Esophagus muscularis mucosa (tissue), 4 donors: Measurements from ENCODE around the gene KRT8. TPM values are rescaled to one million over a fixed set of nuclear protein-coding genes. Genes with fewer than 3 reads are reported as not detected.

Source experiments
- DNase-seq: peaks from one replicate; pipeline ENCODE4 v3.0.0-alpha.2; 2017; ENCODE audit errors: extremely low spot score
- H3K27ac ChIP-seq, 4 donors: fragments of 200-600 bp; sonication (generic); replicated peaks in 1 of 4; 1 replicate in 3 of 4; 2 replicates in 1 of 4; pipeline ENCODE4 v1.5.1; 2016 to 2019; ENCODE audit warnings: mild to moderate bottlenecking in 1 of 4
- H3K27me3 ChIP-seq, 4 donors: fragments of 200-600 bp; sonication (generic); one replicate each; pipeline versions ENCODE4 v1.5.1 to v1.6.0; 2016 to 2019
- H3K36me3 ChIP-seq, 4 donors: fragments of 200-600 bp; sonication (generic); one replicate each; pipeline ENCODE4 v1.5.1; 2016 to 2019
- H3K4me1 ChIP-seq, 4 donors: fragments of 200-600 bp; sonication (generic); one replicate each; pipeline ENCODE4 v1.5.1; 2016 to 2019
- H3K4me3 ChIP-seq, 4 donors: fragments of 200-600 bp; sonication (generic); 1 replicate in 2 of 4; 2 replicates in 2 of 4; pipeline ENCODE4 v1.5.1; 2016 to 2019; ENCODE audit warnings: mild to moderate bottlenecking in 4 of 4, moderate library complexity in 1 of 4
- H3K9me3 ChIP-seq, 4 donors: fragments of 200-600 bp; sonication (generic); 1 replicate in 3 of 4; 2 replicates in 1 of 4; pipeline ENCODE4 v1.5.1; 2016 to 2019
- CTCF ChIP-seq, 3 experiments: fragments of 200-600 bp in 2 of 3; fragments of 450-650 bp in 1 of 3; sonication (generic) in 2 of 3; IDR thresholded peaks; one replicate each; pipeline ENCODE4 v1.5.1; 2017 to 2019; ENCODE audit warnings: antibody characterized with exemption in 3 of 3, mild to moderate bottlenecking in 2 of 3, moderate library complexity in 1 of 3
- EP300 ChIP-seq: sonication (generic); formaldehyde crosslinking; IDR thresholded peaks from one replicate; pipeline ENCODE4 v1.6.1; 2017; ENCODE audit warnings: antibody characterized with exemption
- POLR2A ChIP-seq: fragments of 450-650 bp; IDR thresholded peaks from one replicate; pipeline ENCODE4 v1.6.1; 2017; ENCODE audit warnings: antibody characterized with exemption, moderate library complexity, mild to moderate bottlenecking, low read depth
- POLR2AphosphoS5 ChIP-seq, 2 donors: sonication (generic); formaldehyde crosslinking; IDR thresholded peaks; one replicate each; pipeline ENCODE4 v1.6.1; 2017; ENCODE audit warnings: antibody characterized with exemption in 2 of 2
- WGBS: methylation state at CpG from one replicate; pipeline ENCODE4 v1.1.5; 2018; 5-methylcytosine and 5-hydroxymethylcytosine counted together
- intact Hi-C: fragments of 100-400 bp; cut with DNase I; formaldehyde crosslinking; loops from one replicate; pipeline ENCODE4 v1.15.1; 2023
- total RNA-seq, 4 donors: library from RNA; depleted of rRNA; stranded (reverse); fragments of >200 nt; gene quantifications; one replicate each; pipeline versions ENCODE4 v1.1.0 to v1.2.1, GENCODE V29; 2016

Gene KRT8
- total RNA-seq, 4 donors from 2014 or later, result 136 to 508 (median 387) TPM

DNA sequence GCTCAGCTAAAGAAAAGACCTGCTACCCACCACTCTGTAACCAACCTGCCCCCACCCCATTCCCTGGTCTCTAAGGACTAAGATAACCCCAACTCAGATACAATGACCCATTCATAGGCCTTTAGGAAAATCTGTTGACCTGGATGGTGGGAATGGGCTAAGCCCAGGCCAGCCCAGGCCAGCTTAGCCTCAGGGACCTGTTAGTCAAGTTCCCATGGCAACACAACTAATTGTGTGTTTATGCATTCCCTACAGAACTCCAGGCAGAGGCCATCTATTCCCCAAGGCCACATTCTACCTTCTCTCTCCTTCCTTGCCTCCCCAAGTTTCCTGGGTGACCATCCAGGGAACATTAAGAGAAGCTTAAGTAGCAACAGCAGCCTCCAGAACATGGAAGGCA is 16.1 kb upstream of the KRT8 start:
- no peak overlapping the region for H3K4me3 ChIP-seq
- H3K9me3 ChIP-seq, result no peaks in the 10 kb centered on the region
- H3K27ac ChIP-seq, result no peak overlapping the region
- intact Hi-C loops, result no loop called here
- peaks cover 0 to 13% (median 11%) of the 10 kb centered on the region in 4 donors for H3K4me1 ChIP-seq
- DNase-seq, result no peak
- H3K36me3 ChIP-seq, result no peaks in the 10 kb centered on the region
- no peak for TF ChIP-seq POLR2AphosphoS5 (IDR thresholded peaks at IDR 0.05)
- no peak for TF ChIP-seq CTCF (IDR thresholded peaks at IDR 0.05)
- no peaks in the 10 kb centered on the region for H3K27me3 ChIP-seq

GRCh38 chr12:52918784-52919183 is 13.9 kb upstream of the KRT8 start:
- Histone ChIP-seq H3K9me3 (no peaks in the 10 kb centered on the region), H3K36me3 (no peaks in the 10 kb centered on the region), H3K27me3 (peaks cover 0 to 5% (median 0%) of the 10 kb centered on the region in 4 donors), H3K4me3 (no peak overlapping the region), H3K4me1 (no peaks in the 10 kb centered on the region), H3K27ac (no peak overlapping the region)
- 93% methylated on average over 2 of the region's 2 CpGs for WGBS
- intact Hi-C loops, result no loop called here
- TF ChIP-seq EP300 (no peak), POLR2A (no peak), CTCF (IDR thresholded peaks at IDR 0.05) (no peak), POLR2AphosphoS5 (IDR thresholded peaks at IDR 0.05) (no peak)
- no peak for DNase-seq

DNA sequence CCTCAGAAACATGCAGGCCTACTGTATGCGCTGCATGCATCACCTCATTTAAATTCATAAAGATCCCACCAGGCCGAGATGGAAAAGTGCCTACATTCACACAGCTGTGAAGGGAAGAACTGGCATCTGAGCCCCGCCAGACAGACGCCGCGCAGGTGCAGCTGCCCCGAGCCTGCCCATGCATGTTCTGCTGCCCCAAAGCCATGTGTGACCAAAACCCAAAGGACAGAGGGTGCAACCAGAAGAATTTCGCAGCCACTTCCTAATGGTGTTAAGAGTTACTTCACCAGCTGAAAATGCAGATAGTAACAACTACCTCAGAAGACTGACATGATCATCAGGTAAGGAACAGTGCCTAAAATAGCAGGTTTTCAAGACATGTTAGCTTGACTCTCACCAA is 13.5 kb upstream of the KRT8 start:
- Histone ChIP-seq H3K27me3 (peaks cover 0 to 5% (median 0%) of the 10 kb centered on the region in 4 donors), H3K27ac (no peak overlapping the region), H3K36me3 (no peaks in the 10 kb centered on the region), H3K9me3 (no peaks in the 10 kb centered on the region), H3K4me3 (no peak overlapping the region), H3K4me1 (no peaks in the 10 kb centered on the region)
- intact Hi-C loops, result no loop called here
- TF ChIP-seq POLR2AphosphoS5 (IDR thresholded peaks at IDR 0.05) (no peak), CTCF (IDR thresholded peaks at IDR 0.05) (no peak), EP300 (no peak)
- DNase-seq, result no peak
- WGBS, result 96% methylated on average over 8 of the region's 8 CpGs

DNA sequence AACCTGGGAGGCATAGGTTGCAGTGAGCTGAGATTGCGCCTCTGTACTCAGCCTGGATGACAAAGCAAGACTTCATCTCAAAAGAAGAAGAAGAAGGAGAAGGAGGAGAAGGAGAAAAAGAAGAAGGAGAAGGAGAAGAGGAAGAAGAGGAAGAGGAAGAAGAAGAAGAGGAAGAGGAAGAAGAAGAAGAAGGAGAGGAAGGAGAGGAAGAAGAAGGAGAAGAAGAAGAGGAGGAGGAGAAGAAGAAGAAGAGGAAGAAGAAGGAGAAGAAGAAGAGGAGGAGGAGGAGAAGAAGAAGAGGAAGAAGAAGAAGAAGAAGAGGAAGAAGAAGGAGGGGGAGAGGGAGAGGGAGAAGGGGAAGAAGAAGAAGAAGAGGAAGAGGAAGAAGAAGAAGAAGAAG is 12.9 kb upstream of the KRT8 start:
- Histone ChIP-seq H3K4me1 (no peaks in the 10 kb centered on the region), H3K9me3 (no peaks in the 10 kb centered on the region), H3K27ac (no peak overlapping the region), H3K4me3 (no peak overlapping the region), H3K27me3 (peaks cover 0 to 5% (median 0%) of the 10 kb centered on the region in 4 donors), H3K36me3 (no peaks in the 10 kb centered on the region)
- TF ChIP-seq POLR2A, result no peak
- intact Hi-C loops, result no loop called here
- DNase-seq, result no peak
- WGBS, result 93% methylated on average over 1 of the region's 1 CpG

GRCh38 chr12:52916216-52916615 is 11.3 kb upstream of the KRT8 start:
- intact Hi-C loops, result no loop called here
- TF ChIP-seq POLR2A, result no peak
- TF ChIP-seq CTCF (IDR thresholded peaks at IDR 0.05), result no peak
- no peak for TF ChIP-seq EP300
- no peak for TF ChIP-seq POLR2AphosphoS5 (IDR thresholded peaks at IDR 0.05)
- Histone ChIP-seq H3K4me1 (no peaks in the 10 kb centered on the region), H3K27me3 (peaks cover 0 to 5% (median 0%) of the 10 kb centered on the region in 4 donors), H3K4me3 (no peak overlapping the region), H3K27ac (no peak overlapping the region), H3K9me3 (no peaks in the 10 kb centered on the region), H3K36me3 (no peaks in the 10 kb centered on the region)
- DNase-seq, result no peak
- WGBS, result 77% methylated on average over 3 of the region's 3 CpGs
